GM12872 (cell line): ENCODE measurements around the gene URAD.

ENCODE experiments used
- TF ChIP-seq, protein P1 (sequence below): IDR thresholded peaks from 3 replicates; pipeline ENCODE4 v1.5.1; 2011; ENCODE audit warnings: low read depth, mild to moderate bottlenecking, low read length, moderate library complexity; ENCODE audit not compliant: insufficient read depth

Gene URAD

GRCh38 chr13:28012383-28012782 lies 23.9 kb upstream of the URAD start:
- TF ChIP-seq, protein P1, sequence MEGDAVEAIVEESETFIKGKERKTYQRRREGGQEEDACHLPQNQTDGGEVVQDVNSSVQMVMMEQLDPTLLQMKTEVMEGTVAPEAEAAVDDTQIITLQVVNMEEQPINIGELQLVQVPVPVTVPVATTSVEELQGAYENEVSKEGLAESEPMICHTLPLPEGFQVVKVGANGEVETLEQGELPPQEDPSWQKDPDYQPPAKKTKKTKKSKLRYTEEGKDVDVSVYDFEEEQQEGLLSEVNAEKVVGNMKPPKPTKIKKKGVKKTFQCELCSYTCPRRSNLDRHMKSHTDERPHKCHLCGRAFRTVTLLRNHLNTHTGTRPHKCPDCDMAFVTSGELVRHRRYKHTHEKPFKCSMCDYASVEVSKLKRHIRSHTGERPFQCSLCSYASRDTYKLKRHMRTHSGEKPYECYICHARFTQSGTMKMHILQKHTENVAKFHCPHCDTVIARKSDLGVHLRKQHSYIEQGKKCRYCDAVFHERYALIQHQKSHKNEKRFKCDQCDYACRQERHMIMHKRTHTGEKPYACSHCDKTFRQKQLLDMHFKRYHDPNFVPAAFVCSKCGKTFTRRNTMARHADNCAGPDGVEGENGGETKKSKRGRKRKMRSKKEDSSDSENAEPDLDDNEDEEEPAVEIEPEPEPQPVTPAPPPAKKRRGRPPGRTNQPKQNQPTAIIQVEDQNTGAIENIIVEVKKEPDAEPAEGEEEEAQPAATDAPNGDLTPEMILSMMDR, result no peak

GRCh38 chr13:28010046-28010445 lies 21.6 kb upstream of the URAD start:
- TF ChIP-seq, protein P1, result no peak

GRCh38 chr13:28002886-28003698 lies 14.6 kb upstream of the URAD start:
- TF ChIP-seq, protein P1, result no peak

DNA sequence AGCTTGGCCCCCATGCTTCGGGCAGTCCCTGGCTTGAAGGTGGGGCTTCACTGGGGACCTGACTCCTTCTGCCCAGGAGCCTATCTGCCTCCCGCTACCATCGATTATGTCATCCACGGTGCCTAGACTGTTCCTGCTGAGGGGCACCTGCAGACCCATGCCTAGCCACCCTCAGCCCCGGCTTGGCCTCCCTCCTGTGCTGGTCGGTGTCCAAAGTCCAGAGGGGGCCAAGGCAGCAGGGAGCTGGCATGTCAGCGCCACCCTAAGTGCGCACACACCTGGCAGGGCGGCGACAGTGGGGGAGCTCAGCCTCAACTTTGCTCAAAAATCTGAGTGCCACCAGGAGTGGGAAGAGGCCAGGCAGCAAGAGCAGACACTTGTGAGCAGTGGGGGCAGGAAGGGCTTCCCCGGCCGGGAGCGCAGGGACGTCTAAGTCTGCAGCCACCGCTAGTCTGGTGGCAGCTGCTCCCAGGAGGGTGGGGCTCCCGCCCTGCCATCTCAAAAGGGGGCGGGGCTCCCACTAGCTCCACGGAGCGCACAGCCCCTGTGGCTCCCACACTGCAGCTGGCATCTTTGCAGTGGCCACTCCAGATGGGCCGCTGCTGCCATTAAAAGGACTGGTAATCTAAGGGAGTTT lies 13.5 kb upstream of the URAD start:
- TF ChIP-seq, protein P1, result no peak

DNA sequence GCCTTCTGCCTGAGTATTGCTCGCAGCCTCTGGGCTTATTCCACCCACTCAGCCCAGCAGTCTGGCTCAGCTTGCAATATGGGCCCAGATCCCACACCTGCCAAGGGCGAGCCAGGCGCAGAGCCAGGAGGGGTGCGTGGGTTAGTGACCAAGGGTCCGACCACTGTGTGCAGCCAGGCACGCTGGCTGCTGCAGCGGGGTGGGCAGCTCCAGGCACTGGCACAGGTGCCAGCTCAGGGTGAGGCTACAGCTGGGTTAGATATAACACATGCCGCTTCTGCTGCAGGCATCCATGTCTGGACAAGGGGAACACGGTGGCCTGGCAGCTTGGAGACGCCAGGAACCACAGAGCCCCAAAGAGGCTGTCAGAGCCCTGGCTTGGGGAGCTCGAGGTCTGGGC lies 12.6 kb upstream of the URAD start:
- TF ChIP-seq, protein P1, result no peak

DNA sequence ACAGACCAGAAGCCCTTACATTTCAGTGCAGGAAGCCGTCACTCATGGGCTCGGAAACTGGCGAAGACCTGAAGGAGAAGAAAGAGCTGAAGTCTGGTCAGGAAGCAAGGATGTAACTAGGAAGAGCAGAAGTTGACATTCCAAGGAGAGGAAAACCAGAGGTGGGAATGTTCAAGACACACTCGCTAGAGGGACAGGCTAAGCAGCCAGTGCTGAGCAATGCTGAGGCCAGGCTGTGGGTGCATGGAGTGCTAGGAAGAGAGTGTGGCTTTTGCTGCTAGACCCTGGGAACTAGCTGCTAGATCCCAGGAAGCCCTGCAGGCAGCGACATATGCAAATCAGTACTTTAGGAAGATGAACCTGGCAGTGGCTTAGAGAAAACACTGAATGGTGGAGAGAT lies 12.1 kb upstream of the URAD start:
- TF ChIP-seq, protein P1, result no peak

DNA sequence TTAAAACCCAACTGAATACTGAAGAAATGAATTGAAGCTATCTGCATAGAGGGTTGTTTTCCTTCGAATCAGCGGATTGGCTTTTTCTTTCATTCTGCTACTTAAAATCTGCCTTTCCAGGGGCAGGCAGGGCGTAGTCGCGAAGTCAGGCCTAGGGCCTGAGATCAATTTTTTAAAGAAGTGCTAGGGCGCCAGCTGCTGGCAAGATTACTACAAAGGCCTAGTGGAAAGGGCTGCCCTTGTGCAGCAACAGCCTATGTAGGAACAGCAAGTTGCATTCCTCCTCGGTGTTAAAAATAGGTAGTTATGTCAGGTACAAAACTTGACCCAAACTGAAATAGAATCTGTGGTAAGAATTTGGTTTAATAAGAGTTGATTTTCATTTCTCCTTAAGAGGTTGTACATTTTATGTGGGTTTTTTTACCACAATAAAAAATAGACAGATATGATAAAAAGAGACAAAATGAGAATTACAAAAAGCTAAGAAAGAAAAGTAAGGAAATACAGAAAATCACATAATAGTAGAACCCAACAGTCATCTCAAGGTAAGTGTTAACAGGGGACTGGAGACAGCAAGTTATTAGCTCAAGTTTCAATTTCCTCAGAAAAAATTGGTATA lies 9.5 kb upstream of the URAD start:
- TF ChIP-seq, protein P1, result peak; percentile 63
